T-helper 1 cell treated with Interleukin-12 subunit alpha and Interleukin-12 subunit beta and Interleukin-4 antibody, amounts not matched to agents 30 ng/mL and 1 ng/mL, for 36 hours (primary cell): ENCODE results near the gene NEUROD4. TPM values are rescaled to one million over a fixed set of nuclear protein-coding genes. Genes with fewer than 3 reads are reported as not detected.

Experiments used
- intact Hi-C: fragments of 100-400 bp; cut with micrococcal nuclease; formaldehyde crosslinking; loops from one replicate; pipeline ENCODE4 v1.15.1; 2024
- total RNA-seq: library from RNA; stranded (reverse); gene quantifications from 2 replicates; pipeline ENCODE4 v1.2.3, GENCODE V29; 2022

Gene NEUROD4
- total RNA-seq, 1 donor from 2014 or later, result not detected

GRCh38 chr12:55057481-55057880 lies 37.7 kb downstream of the NEUROD4 start:
- intact Hi-C loops, result no loop called here

GRCh38 chr12:55058082-55058481 lies 38.3 kb downstream of the NEUROD4 start:
- intact Hi-C loops, result no loop called here

GRCh38 chr12:55058776-55059175 lies 39.0 kb downstream of the NEUROD4 start:
- intact Hi-C loops, result no loop called here

GRCh38 chr12:55060470-55060869 lies 40.7 kb downstream of the NEUROD4 start:
- intact Hi-C loops, result no loop called here

- intact Hi-C loops, result no loop called here
Observed at GRCh38 chr12:55061024-55061423, 41.2 kb downstream of the NEUROD4 start.

GRCh38 chr12:55063291-55063690 lies 43.5 kb downstream of the NEUROD4 start:
- intact Hi-C loops, result no loop called here

- intact Hi-C loops, result no loop called here
Observed at GRCh38 chr12:55065535-55065934, 45.8 kb downstream of the NEUROD4 start.

- intact Hi-C loops, result loop anchor here (1.0 kb wide), 1 partner anchor 74 kb away; no protein-coding TSS in a partner anchor
Observed at GRCh38 chr12:55067701-55068100, 47.9 kb downstream of the NEUROD4 start.

- intact Hi-C loops, result loop anchor here (1.0 kb wide), 1 partner anchor 75 kb away; no protein-coding TSS in a partner anchor
Observed at GRCh38 chr12:55068416-55069010, 48.7 kb downstream of the NEUROD4 start.

- intact Hi-C loops, result loop anchor here (1.0 to 5.0 kb wide), 3 partner anchors 70 to 475 kb away; no protein-coding TSS in a partner anchor
Observed at GRCh38 chr12:55072083-55072482, 52.3 kb downstream of the NEUROD4 start.

GRCh38 chr12:55073043-55074022 lies 53.6 kb downstream of the NEUROD4 start:
- intact Hi-C loops, result loop anchor here (1.0 to 5.0 kb wide), 9 partner anchors 69 to 477 kb away; partner anchors contain the start of gene MUCL1

- intact Hi-C loops, result loop anchor here (5.0 kb wide), 1 partner anchor 67 kb away; no protein-coding TSS in a partner anchor
Observed at GRCh38 chr12:55074806-55075205, 55.0 kb downstream of the NEUROD4 start.

Other genes starting within 250 kb of the NEUROD4 start
- gene MUCL1, start 165.5 kb upstream of the NEUROD4 start, total RNA-seq, result not detected in 2 replicates
- 147 and 155 TPM in 2 replicates for gene TESPA1, start 35.2 kb upstream of the NEUROD4 start, total RNA-seq
- not detected in 2 replicates for gene OR9K2, start 106.4 kb downstream of the NEUROD4 start, total RNA-seq
- not detected in 2 replicates for gene OR10A7, start 201.1 kb downstream of the NEUROD4 start, total RNA-seq
- gene OR6C74, start 224.6 kb downstream of the NEUROD4 start, total RNA-seq, result not detected in 2 replicates